Measurements from ENCODE around the gene HOGA1.

Gene HOGA1

DNA sequence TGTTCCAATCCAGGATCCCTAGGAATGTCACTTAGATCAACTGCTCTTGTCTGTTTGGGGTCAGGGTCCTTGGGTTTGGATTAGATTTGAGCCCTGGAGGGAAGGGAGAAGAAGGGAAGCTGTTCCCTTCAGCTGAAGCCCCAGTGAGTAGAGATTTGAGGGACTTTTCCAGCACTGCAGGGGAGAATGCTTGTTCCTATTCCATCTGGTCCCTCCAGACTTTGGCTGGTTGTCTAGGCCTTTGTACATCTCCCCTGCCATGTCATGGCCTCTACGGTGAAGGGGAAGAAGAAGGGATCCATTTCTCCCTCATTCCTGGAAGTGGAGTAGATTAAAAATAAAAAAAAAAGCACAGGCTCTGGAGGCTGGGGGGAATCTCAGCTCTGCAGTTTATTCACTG is 16.4 kb downstream of the HOGA1 start:
- H3K4me3 ChIP-seq (ENCODE audit: insufficient read depth, low read length, poor library complexity, severe bottlenecking): no peak overlapping the region
- no peaks in the 10 kb centered on the region for H3F3A ChIP-seq (ENCODE audit: insufficient read depth)
- H3K79me2 ChIP-seq (ENCODE audit: insufficient read depth, low read length): no peaks in the 10 kb centered on the region
- no peak overlapping the region for H3K4me2 ChIP-seq (ENCODE audit: low read depth, low read length, poor library complexity, severe bottlenecking)
- no peaks in the 10 kb centered on the region for H3K36me3 ChIP-seq (ENCODE audit: low read length)
- TF ChIP-seq, protein P1, sequence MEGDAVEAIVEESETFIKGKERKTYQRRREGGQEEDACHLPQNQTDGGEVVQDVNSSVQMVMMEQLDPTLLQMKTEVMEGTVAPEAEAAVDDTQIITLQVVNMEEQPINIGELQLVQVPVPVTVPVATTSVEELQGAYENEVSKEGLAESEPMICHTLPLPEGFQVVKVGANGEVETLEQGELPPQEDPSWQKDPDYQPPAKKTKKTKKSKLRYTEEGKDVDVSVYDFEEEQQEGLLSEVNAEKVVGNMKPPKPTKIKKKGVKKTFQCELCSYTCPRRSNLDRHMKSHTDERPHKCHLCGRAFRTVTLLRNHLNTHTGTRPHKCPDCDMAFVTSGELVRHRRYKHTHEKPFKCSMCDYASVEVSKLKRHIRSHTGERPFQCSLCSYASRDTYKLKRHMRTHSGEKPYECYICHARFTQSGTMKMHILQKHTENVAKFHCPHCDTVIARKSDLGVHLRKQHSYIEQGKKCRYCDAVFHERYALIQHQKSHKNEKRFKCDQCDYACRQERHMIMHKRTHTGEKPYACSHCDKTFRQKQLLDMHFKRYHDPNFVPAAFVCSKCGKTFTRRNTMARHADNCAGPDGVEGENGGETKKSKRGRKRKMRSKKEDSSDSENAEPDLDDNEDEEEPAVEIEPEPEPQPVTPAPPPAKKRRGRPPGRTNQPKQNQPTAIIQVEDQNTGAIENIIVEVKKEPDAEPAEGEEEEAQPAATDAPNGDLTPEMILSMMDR (IDR thresholded peaks at IDR 0.05; ENCODE audit: insufficient read depth, low read length, poor library complexity, severe bottlenecking): no peak
- TF ChIP-seq EZH2phosphoT487 (conservative IDR thresholded peaks at IDR 0.05; ENCODE audit: low read length): no peak
- no peak overlapping the region for H3K27ac ChIP-seq (ENCODE audit: low read depth, low read length)
- no peaks in the 10 kb centered on the region for H4K20me1 ChIP-seq (ENCODE audit: low read depth, low read length)
- H3K9ac ChIP-seq (ENCODE audit: low read length): no peak overlapping the region
- H3K9me2 ChIP-seq (replicated peaks; ENCODE audit: insufficient read depth, low read length): no peaks in the 10 kb centered on the region
- no peaks in the 10 kb centered on the region for H3K9me3 ChIP-seq (ENCODE audit: insufficient read depth, low read length)
- H3K27me3 ChIP-seq (ENCODE audit: low read length): no peaks in the 10 kb centered on the region
- no peak overlapping the region for H2AFZ ChIP-seq (ENCODE audit: low read depth, low read length, severe bottlenecking)

DNA sequence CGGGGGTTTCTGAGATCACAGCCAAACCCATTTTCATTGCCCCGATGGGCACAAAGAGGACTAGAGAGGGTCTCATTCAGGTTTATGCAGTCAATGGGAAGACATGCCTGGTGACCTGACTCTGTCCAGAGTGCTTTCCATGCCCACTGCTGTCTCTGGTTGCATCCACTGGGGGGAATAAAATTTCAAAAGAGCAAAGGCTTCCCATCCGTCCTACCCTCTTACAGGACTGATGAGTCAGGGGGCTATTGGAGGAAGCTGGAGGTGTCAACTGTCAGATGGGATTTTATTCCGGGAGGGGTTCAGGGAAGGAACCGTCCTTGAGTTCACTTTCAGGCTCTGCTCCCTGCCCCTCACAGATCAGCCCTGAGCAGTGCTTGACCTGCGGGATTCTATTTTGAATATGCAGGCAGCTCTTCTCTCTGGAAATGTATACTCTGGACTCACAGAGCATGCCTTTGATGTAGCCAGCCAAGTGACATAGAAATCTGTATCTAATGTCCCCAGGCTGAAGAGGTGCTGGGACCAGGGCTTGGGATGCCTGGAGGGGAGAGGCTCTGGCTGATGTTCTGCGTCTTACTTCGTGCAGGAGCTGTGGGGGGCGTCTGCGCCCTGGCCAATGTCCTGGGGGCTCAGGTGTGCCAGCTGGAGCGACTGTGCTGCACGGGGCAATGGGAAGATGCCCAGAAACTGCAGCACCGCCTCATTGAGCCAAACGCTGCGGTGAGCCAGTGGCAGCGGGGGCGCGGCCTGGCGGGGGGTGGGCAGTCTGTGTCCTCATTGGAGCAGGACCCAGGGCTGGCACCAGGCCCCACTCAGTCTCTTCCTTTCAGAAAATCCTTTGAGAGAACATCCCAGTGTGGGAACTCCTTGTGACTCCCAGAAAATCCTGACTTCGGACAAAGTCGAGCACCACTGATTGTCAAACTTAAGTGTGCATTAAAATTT is 17.4 kb downstream of the HOGA1 start:
- Histone ChIP-seq H3K9me2 (replicated peaks; ENCODE audit: insufficient read depth, low read length) (no peaks in the 10 kb centered on the region), H3K27me3 (ENCODE audit: low read length) (no peaks in the 10 kb centered on the region), H3K9ac (ENCODE audit: low read length) (no peak overlapping the region), H3K36me3 (ENCODE audit: low read length) (no peaks in the 10 kb centered on the region), H3F3A (ENCODE audit: insufficient read depth) (no peaks in the 10 kb centered on the region; the same call in 1 of the 2 replicates), H3K9me3 (ENCODE audit: insufficient read depth, low read length) (no peaks in the 10 kb centered on the region), H3K4me2 (ENCODE audit: low read depth, low read length, poor library complexity, severe bottlenecking) (no peak overlapping the region), H2AFZ (ENCODE audit: low read depth, low read length, severe bottlenecking) (no peak overlapping the region), H3K4me3 (ENCODE audit: insufficient read depth, low read length, poor library complexity, severe bottlenecking) (no peak overlapping the region), H4K20me1 (ENCODE audit: low read depth, low read length) (no peaks in the 10 kb centered on the region), H3K27ac (ENCODE audit: low read depth, low read length) (no peak overlapping the region), H3K79me2 (ENCODE audit: insufficient read depth, low read length) (no peaks in the 10 kb centered on the region)
- TF ChIP-seq, protein P1 (IDR thresholded peaks at IDR 0.05; ENCODE audit: insufficient read depth, low read length, poor library complexity, severe bottlenecking): no peak
- no peak for TF ChIP-seq EZH2phosphoT487 (conservative IDR thresholded peaks at IDR 0.05; ENCODE audit: low read length)

DNA sequence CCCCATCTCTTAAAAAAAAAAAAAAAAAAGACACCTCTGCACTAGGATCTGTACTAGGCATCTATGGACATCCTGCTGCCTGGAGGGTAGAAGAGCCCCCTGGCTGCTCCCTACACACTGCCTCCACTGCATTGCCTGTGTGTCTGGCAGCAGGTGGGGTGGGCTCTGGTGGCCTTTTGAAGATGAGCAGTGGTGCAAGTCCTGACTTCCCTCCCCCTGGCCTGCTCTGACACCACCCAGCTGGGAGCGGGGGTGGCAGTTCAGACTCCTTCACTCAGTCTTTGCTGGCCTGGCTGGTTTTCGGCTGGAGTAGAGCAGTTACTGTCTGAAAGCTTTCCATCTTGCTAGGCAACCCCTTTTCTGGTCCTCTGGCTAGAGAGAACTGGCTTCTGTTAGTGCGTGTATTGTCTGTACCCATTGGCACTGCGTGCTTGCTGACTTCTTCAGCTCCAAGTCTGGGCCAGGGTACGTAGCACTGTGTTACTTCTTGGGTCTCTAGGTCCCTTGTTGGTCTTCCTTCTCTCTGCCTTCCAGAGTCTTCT is 23.0 kb downstream of the HOGA1 start:
- H3K9me3 ChIP-seq (ENCODE audit: insufficient read depth, low read length): no peaks in the 10 kb centered on the region
- H4K20me1 ChIP-seq (ENCODE audit: low read depth, low read length): no peaks in the 10 kb centered on the region
- no peaks in the 10 kb centered on the region for H3K79me2 ChIP-seq (ENCODE audit: insufficient read depth, low read length)
- no peak overlapping the region for H3K4me3 ChIP-seq (ENCODE audit: insufficient read depth, low read length, poor library complexity, severe bottlenecking)
- no peaks in the 10 kb centered on the region; the same call in 1 of the 2 replicates for H3F3A ChIP-seq (ENCODE audit: insufficient read depth)
- H3K9me2 ChIP-seq (replicated peaks; ENCODE audit: insufficient read depth, low read length): no peaks in the 10 kb centered on the region
- no peak overlapping the region for H3K27ac ChIP-seq (ENCODE audit: low read depth, low read length)
- no peaks in the 10 kb centered on the region for H3K36me3 ChIP-seq (ENCODE audit: low read length)
- no peaks in the 10 kb centered on the region for H3K27me3 ChIP-seq (ENCODE audit: low read length)
- no peak overlapping the region for H3K9ac ChIP-seq (ENCODE audit: low read length)
- no peak overlapping the region for H3K4me2 ChIP-seq (ENCODE audit: low read depth, low read length, poor library complexity, severe bottlenecking)
- no peak for TF ChIP-seq EZH2phosphoT487 (conservative IDR thresholded peaks at IDR 0.05; ENCODE audit: low read length)
- TF ChIP-seq, protein P1 (IDR thresholded peaks at IDR 0.05; ENCODE audit: insufficient read depth, low read length, poor library complexity, severe bottlenecking): no peak
- H2AFZ ChIP-seq (ENCODE audit: low read depth, low read length, severe bottlenecking): no peak overlapping the region

Measured in SU-DHL-6 (cell line).